Measurements from ENCODE around the gene MMP2.

GRCh38 chr16:55532227-55532626 lies 53.2 kb downstream of the MMP2 start:
- no peak for TF ChIP-seq POLR2AphosphoS5 (IDR thresholded peaks at IDR 0.05; ENCODE audit: low read depth, low read length)
- TF ChIP-seq POLR2A (IDR thresholded peaks at IDR 0.05; ENCODE audit: low read depth, low read length) = no peak
- no peak for TF ChIP-seq TAF1 (IDR thresholded peaks at IDR 0.05; ENCODE audit: low read depth, low read length)
- no peak for TF ChIP-seq SPI1 (IDR thresholded peaks at IDR 0.05; ENCODE audit: low read depth, low read length)
- no peak for TF ChIP-seq POU2F2 (IDR thresholded peaks at IDR 0.05; ENCODE audit: low read depth, low read length)
- TF ChIP-seq PAX5 (IDR thresholded peaks at IDR 0.05; ENCODE audit: insufficient read depth, low read length, severe bottlenecking) = no peak

All from GM12891 (cell line).